ENCODE data around the gene MYL6B. TPM values are rescaled to one million over a fixed set of nuclear protein-coding genes. Genes with fewer than 3 reads are reported as not detected.

MYL6B gene
- total RNA-seq, 1 donor from 2014 or later = 68.9 TPM

GRCh38 chr12:56128670-56129205 is 23.6 kb upstream of the MYL6B start:
- peak overlapping the region; percentile 94 for H3K27ac Mint-ChIP-seq
- peaks cover 45% of the 10 kb centered on the region for H3K36me3 Mint-ChIP-seq (ENCODE audit: low read depth)
- no peaks in the 10 kb centered on the region for H3K27me3 Mint-ChIP-seq

GRCh38 chr12:56129206-56129941 is 23.0 kb upstream of the MYL6B start:
- Mint-ChIP-seq H3K4me3 (peak overlapping the region; percentile 98), H3K36me3 (ENCODE audit: low read depth) (peaks cover 52% of the 10 kb centered on the region), H3K9me3 (no peaks in the 10 kb centered on the region)

More at GRCh38 chr12:56128670-56129205, 23.6 kb upstream of the MYL6B start:
- DNase-seq = no peak
- peak overlapping the region; percentile 98 for H3K4me3 Mint-ChIP-seq
- H3K9me3 Mint-ChIP-seq = no peaks in the 10 kb centered on the region
- intact Hi-C loops (cut with micrococcal nuclease) = loop anchor here (1.0 to 10.0 kb wide), 4 partner anchors 9 to 1626 kb away; partner anchors contain the start of genes CDK4, MARCHF9, SPRYD4 and TIMELESS
- peaks cover 68% of the 10 kb centered on the region for H3K4me1 Mint-ChIP-seq

GRCh38 chr12:56129942-56130495 is 22.4 kb upstream of the MYL6B start:
- Mint-ChIP-seq H3K4me1 (peaks cover 62% of the 10 kb centered on the region), H3K9me3 (no peaks in the 10 kb centered on the region), H3K36me3 (ENCODE audit: low read depth) (peaks cover 56% of the 10 kb centered on the region), H3K27ac (peak overlapping the region; percentile 94), H3K4me3 (peak overlapping the region; percentile 98), H3K27me3 (no peaks in the 10 kb centered on the region)
- no peak for DNase-seq
- intact Hi-C loops (cut with micrococcal nuclease) = loop anchor here (1.0 to 10.0 kb wide), 4 partner anchors 7 to 1625 kb away; partner anchors contain the start of genes CDK4, MARCHF9, SPRYD4 and TIMELESS

More at GRCh38 chr12:56129206-56129941, 23.0 kb upstream of the MYL6B start:
- Mint-ChIP-seq H3K4me1 (peaks cover 65% of the 10 kb centered on the region), H3K27me3 (no peaks in the 10 kb centered on the region), H3K27ac (peak overlapping the region; percentile 94)
- intact Hi-C loops (cut with micrococcal nuclease) = loop anchor here (1.0 to 10.0 kb wide), 4 partner anchors 8 to 1625 kb away; partner anchors contain the start of genes CDK4, MARCHF9, SPRYD4 and TIMELESS
- DNase-seq = peak; percentile 94

- intact Hi-C loops (cut with micrococcal nuclease) = no loop called here
- Mint-ChIP-seq H3K36me3 (ENCODE audit: low read depth) (peaks cover 57% of the 10 kb centered on the region), H3K27ac (peak overlapping the region; percentile 46), H3K9me3 (no peaks in the 10 kb centered on the region), H3K4me3 (peak overlapping the region; percentile 98), H3K27me3 (no peaks in the 10 kb centered on the region), H3K4me1 (peaks cover 59% of the 10 kb centered on the region)
- DNase-seq = no peak
These were observed 21.5 kb upstream of the MYL6B start for GRCh38 chr12:56130876-56131275.

- Mint-ChIP-seq H3K27ac (no peak overlapping the region), H3K36me3 (ENCODE audit: low read depth) (peaks cover 85% of the 10 kb centered on the region), H3K4me3 (no peak overlapping the region), H3K4me1 (peaks cover 55% of the 10 kb centered on the region), H3K27me3 (no peaks in the 10 kb centered on the region), H3K9me3 (no peaks in the 10 kb centered on the region)
- intact Hi-C loops (cut with micrococcal nuclease) = no loop called here
- no peak for DNase-seq
These were observed 17.5 kb upstream of the MYL6B start for GRCh38 chr12:56134897-56135296.

GRCh38 chr12:56137853-56138571 is 14.4 kb upstream of the MYL6B start:
- no peaks in the 10 kb centered on the region for H3K27me3 Mint-ChIP-seq
- intact Hi-C loops (cut with micrococcal nuclease) = loop anchor here (1.0 kb wide), 1 partner anchor 9 kb away; no protein-coding TSS in a partner anchor
- H3K36me3 Mint-ChIP-seq (ENCODE audit: low read depth) = peaks cover 81% of the 10 kb centered on the region
- peak overlapping the region; percentile 30 for H3K4me3 Mint-ChIP-seq
- H3K4me1 Mint-ChIP-seq = peaks cover 50% of the 10 kb centered on the region
- no peak for DNase-seq
- H3K9me3 Mint-ChIP-seq = no peaks in the 10 kb centered on the region
- peak overlapping the region; percentile 80 for H3K27ac Mint-ChIP-seq

- H3K4me1 Mint-ChIP-seq = peaks cover 37% of the 10 kb centered on the region
- H3K27ac Mint-ChIP-seq = no peak overlapping the region
- no peak for DNase-seq
- H3K36me3 Mint-ChIP-seq (ENCODE audit: low read depth) = peaks cover 74% of the 10 kb centered on the region
- intact Hi-C loops (cut with micrococcal nuclease) = no loop called here
- H3K4me3 Mint-ChIP-seq = no peak overlapping the region
- H3K27me3 Mint-ChIP-seq = no peaks in the 10 kb centered on the region
- H3K9me3 Mint-ChIP-seq = no peaks in the 10 kb centered on the region
These were observed 10.2 kb upstream of the MYL6B start for GRCh38 chr12:56141946-56142784.

- intact Hi-C loops (cut with micrococcal nuclease) = no loop called here
- no peak overlapping the region for H3K4me3 Mint-ChIP-seq
These were observed 9.2 kb upstream of the MYL6B start for GRCh38 chr12:56143217-56143616.

GRCh38 chr12:56143870-56144269 is 8.5 kb upstream of the MYL6B start:
- H3K4me3 Mint-ChIP-seq = no peak overlapping the region
- intact Hi-C loops (cut with micrococcal nuclease) = no loop called here
- H3K4me1 Mint-ChIP-seq = peaks cover 23% of the 10 kb centered on the region
- H3K27ac Mint-ChIP-seq = peak overlapping the region; percentile 80
- no peaks in the 10 kb centered on the region for H3K27me3 Mint-ChIP-seq
- no peak for DNase-seq
- no peaks in the 10 kb centered on the region for H3K9me3 Mint-ChIP-seq
- H3K36me3 Mint-ChIP-seq (ENCODE audit: low read depth) = peaks cover 57% of the 10 kb centered on the region

More at GRCh38 chr12:56143217-56143616, 9.2 kb upstream of the MYL6B start:
- Mint-ChIP-seq H3K9me3 (no peaks in the 10 kb centered on the region), H3K27me3 (no peaks in the 10 kb centered on the region), H3K4me1 (peaks cover 30% of the 10 kb centered on the region), H3K27ac (peak overlapping the region; percentile 80), H3K36me3 (ENCODE audit: low read depth) (peaks cover 64% of the 10 kb centered on the region)
- DNase-seq = no peak

GRCh38 chr12:56145217-56145616 is 7.2 kb upstream of the MYL6B start:
- intact Hi-C loops (cut with micrococcal nuclease) = no loop called here
- no peak overlapping the region for H3K4me3 Mint-ChIP-seq
- no peak overlapping the region for H3K27ac Mint-ChIP-seq
- DNase-seq = no peak
- no peaks in the 10 kb centered on the region for H3K9me3 Mint-ChIP-seq
- H3K4me1 Mint-ChIP-seq = peaks cover 25% of the 10 kb centered on the region
- no peaks in the 10 kb centered on the region for H3K27me3 Mint-ChIP-seq
- peaks cover 49% of the 10 kb centered on the region for H3K36me3 Mint-ChIP-seq (ENCODE audit: low read depth)

- Mint-ChIP-seq H3K27me3 (no peaks in the 10 kb centered on the region), H3K27ac (peak overlapping the region; percentile 15), H3K36me3 (ENCODE audit: low read depth) (peaks cover 38% of the 10 kb centered on the region), H3K4me3 (no peak overlapping the region), H3K9me3 (no peaks in the 10 kb centered on the region), H3K4me1 (peaks cover 27% of the 10 kb centered on the region)
- DNase-seq = no peak
- intact Hi-C loops (cut with micrococcal nuclease) = no loop called here
These were observed 5.6 kb upstream of the MYL6B start for GRCh38 chr12:56146492-56147460.

GRCh38 chr12:56150563-56150962 is 1.8 kb upstream of the MYL6B start:
- H3K27ac Mint-ChIP-seq = peak overlapping the region; percentile 98
- no peaks in the 10 kb centered on the region for H3K27me3 Mint-ChIP-seq
- no peaks in the 10 kb centered on the region for H3K9me3 Mint-ChIP-seq
- DNase-seq = no peak
- peaks cover 32% of the 10 kb centered on the region for H3K4me1 Mint-ChIP-seq
- intact Hi-C loops (cut with micrococcal nuclease) = no loop called here
- H3K4me3 Mint-ChIP-seq = peak overlapping the region; percentile 88
- H3K36me3 Mint-ChIP-seq (ENCODE audit: low read depth) = peaks cover 15% of the 10 kb centered on the region
